PFSK-1 (cell line): ENCODE results near the gene CARMIL1.

Source experiments
- FOXP2 ChIP-seq: optimal IDR thresholded peaks from 2 replicates; pipeline ENCODE3; 2011; ENCODE audit warnings: borderline replicate concordance, control low read depth, inconsistent platforms; ENCODE audit not compliant: insufficient read depth; ENCODE audit errors: extremely low read length, extremely low read depth
- POLR2AphosphoS5 ChIP-seq: IDR thresholded peaks from 2 replicates; pipeline ENCODE4 v1.6.1; 2012; ENCODE audit warnings: low read depth, mild to moderate bottlenecking, control low read depth, low read length, moderate library complexity
- SIN3A ChIP-seq: IDR thresholded peaks from 2 replicates; pipeline ENCODE4 v1.6.1; 2012; ENCODE audit warnings: mild to moderate bottlenecking, low read length, moderate library complexity, borderline replicate concordance; ENCODE audit not compliant: insufficient read depth
- TAF1 ChIP-seq: IDR thresholded peaks from 2 replicates; pipeline ENCODE4 v1.6.1; 2012; ENCODE audit warnings: low read length, control low read depth, borderline replicate concordance; ENCODE audit not compliant: insufficient read depth
- TF ChIP-seq, protein P1 (sequence below), 2 experiments: IDR thresholded peaks; 2 replicates each; pipeline versions ENCODE4 v1.6.1 to v1.8.0; 2011 to 2012; ENCODE audit warnings: low read depth in 2 of 2, low read length in 2 of 2, control low read depth in 1 of 2, inconsistent platforms in 1 of 2, mild to moderate bottlenecking in 1 of 2, moderate library complexity in 1 of 2; ENCODE audit not compliant: insufficient read depth in 1 of 2

DNA sequence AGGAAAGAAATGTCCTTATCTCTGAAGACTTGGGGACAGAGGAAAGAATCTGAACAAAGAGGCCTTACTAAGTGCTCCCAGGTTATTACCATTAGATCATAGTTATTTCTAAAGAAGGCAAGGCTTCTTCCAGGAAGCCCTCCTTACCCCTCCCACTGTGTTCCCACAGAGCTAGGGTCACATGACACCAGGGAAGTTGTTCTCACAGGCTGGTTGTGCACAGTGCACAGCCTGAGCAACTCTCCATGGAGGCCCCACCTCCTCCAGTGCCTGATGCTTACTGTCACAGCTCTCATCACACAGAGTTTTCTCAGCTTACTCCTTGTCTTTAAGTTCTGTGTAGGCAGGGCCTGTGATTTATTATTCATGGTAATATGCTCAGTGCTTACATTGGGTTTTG is 303.9 kb downstream of the CARMIL1 start:
- TF ChIP-seq POLR2AphosphoS5 (no peak), TAF1 (no peak), SIN3A (no peak), FOXP2 (no peak)
- TF ChIP-seq, protein P1, sequence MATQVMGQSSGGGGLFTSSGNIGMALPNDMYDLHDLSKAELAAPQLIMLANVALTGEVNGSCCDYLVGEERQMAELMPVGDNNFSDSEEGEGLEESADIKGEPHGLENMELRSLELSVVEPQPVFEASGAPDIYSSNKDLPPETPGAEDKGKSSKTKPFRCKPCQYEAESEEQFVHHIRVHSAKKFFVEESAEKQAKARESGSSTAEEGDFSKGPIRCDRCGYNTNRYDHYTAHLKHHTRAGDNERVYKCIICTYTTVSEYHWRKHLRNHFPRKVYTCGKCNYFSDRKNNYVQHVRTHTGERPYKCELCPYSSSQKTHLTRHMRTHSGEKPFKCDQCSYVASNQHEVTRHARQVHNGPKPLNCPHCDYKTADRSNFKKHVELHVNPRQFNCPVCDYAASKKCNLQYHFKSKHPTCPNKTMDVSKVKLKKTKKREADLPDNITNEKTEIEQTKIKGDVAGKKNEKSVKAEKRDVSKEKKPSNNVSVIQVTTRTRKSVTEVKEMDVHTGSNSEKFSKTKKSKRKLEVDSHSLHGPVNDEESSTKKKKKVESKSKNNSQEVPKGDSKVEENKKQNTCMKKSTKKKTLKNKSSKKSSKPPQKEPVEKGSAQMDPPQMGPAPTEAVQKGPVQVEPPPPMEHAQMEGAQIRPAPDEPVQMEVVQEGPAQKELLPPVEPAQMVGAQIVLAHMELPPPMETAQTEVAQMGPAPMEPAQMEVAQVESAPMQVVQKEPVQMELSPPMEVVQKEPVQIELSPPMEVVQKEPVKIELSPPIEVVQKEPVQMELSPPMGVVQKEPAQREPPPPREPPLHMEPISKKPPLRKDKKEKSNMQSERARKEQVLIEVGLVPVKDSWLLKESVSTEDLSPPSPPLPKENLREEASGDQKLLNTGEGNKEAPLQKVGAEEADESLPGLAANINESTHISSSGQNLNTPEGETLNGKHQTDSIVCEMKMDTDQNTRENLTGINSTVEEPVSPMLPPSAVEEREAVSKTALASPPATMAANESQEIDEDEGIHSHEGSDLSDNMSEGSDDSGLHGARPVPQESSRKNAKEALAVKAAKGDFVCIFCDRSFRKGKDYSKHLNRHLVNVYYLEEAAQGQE (IDR thresholded peaks at IDR 0.05; ENCODE audit: insufficient read depth in 1 of 2, low read depth in 2 of 2, low read length in 2 of 2) = no peak
